DND-41 (cell line): ENCODE results near the gene GNB5.

ENCODE experiments used
- ATAC-seq: fragments of 200-7000 bp; cut with Tn5 transposase; 3 replicates; pipeline ENCODE4 v1.9.1; 2021; ENCODE audit warnings: low read depth; ENCODE audit not compliant: insufficient read depth
- DNase-seq: peaks from one replicate; pipeline ENCODE4 v3.0.0-alpha.2; 2020
- H2AFZ ChIP-seq: 2 replicates; pipeline ENCODE4 v1.6.0; 2012; ENCODE audit warnings: low read depth, low read length
- H3K27ac ChIP-seq: 2 replicates; pipeline ENCODE4 v1.5.1; 2012; ENCODE audit warnings: low read length, inconsistent platforms
- H3K27me3 ChIP-seq: fragments of 200-600 bp; sonication (generic); 2 replicates; pipeline ENCODE4 v1.6.0; 2012; ENCODE audit warnings: low read length, mild to moderate bottlenecking, inconsistent platforms; ENCODE audit not compliant: insufficient read depth, poor library complexity
- H3K36me3 ChIP-seq: 2 replicates; pipeline ENCODE4 v1.5.1; 2012; ENCODE audit warnings: low read length, inconsistent platforms; ENCODE audit not compliant: insufficient read depth
- H3K4me1 ChIP-seq: 2 replicates; pipeline ENCODE4 v1.5.1; 2012; ENCODE audit warnings: mild to moderate bottlenecking, low read length; ENCODE audit not compliant: insufficient read depth
- H3K4me2 ChIP-seq: 2 replicates; pipeline ENCODE4 v1.6.0; 2012; ENCODE audit warnings: mild to moderate bottlenecking, moderate library complexity, low read length, inconsistent platforms; ENCODE audit not compliant: insufficient read depth
- H3K4me3 ChIP-seq, 2 experiments: fragments of 200-600 bp in 1 of 2; shearing (Covaris generic) in 1 of 2; 2 replicates each; pipeline ENCODE4 v1.5.1; 2012 to 2016; ENCODE audit warnings: inconsistent platforms in 2 of 2, low read length in 2 of 2, mild to moderate bottlenecking in 2 of 2, low read depth in 1 of 2, moderate library complexity in 1 of 2
- H3K79me2 ChIP-seq: 2 replicates; pipeline ENCODE4 v1.6.0; 2012; ENCODE audit warnings: low read length, inconsistent platforms; ENCODE audit not compliant: insufficient read depth
- H3K9ac ChIP-seq: 2 replicates; pipeline ENCODE4 v1.6.0; 2012; ENCODE audit warnings: low read depth, mild to moderate bottlenecking, inconsistent platforms, low read length, moderate library complexity
- H3K9me3 ChIP-seq: 2 replicates; pipeline ENCODE4 v1.5.1; 2012; ENCODE audit warnings: low read length, moderate library complexity, mild to moderate bottlenecking, inconsistent platforms; ENCODE audit not compliant: insufficient read depth, severe bottlenecking
- H4K20me1 ChIP-seq: 2 replicates; pipeline ENCODE4 v1.6.0; 2012; ENCODE audit warnings: low read length; ENCODE audit not compliant: insufficient read depth
- EZH2 ChIP-seq: IDR thresholded peaks from 3 replicates; pipeline ENCODE4 v1.6.1; 2012; ENCODE audit warnings: borderline replicate concordance, low read depth, mild to moderate bottlenecking, moderate library complexity, low read length, inconsistent platforms; ENCODE audit not compliant: severe bottlenecking
- TF ChIP-seq, protein P1 (sequence below): IDR thresholded peaks from 2 replicates; pipeline ENCODE4 v1.5.1; 2012; ENCODE audit warnings: borderline replicate concordance, low read length, moderate library complexity, mild to moderate bottlenecking; ENCODE audit not compliant: poor library complexity, severe bottlenecking; ENCODE audit errors: extremely low read depth

The GNB5 gene

DNA sequence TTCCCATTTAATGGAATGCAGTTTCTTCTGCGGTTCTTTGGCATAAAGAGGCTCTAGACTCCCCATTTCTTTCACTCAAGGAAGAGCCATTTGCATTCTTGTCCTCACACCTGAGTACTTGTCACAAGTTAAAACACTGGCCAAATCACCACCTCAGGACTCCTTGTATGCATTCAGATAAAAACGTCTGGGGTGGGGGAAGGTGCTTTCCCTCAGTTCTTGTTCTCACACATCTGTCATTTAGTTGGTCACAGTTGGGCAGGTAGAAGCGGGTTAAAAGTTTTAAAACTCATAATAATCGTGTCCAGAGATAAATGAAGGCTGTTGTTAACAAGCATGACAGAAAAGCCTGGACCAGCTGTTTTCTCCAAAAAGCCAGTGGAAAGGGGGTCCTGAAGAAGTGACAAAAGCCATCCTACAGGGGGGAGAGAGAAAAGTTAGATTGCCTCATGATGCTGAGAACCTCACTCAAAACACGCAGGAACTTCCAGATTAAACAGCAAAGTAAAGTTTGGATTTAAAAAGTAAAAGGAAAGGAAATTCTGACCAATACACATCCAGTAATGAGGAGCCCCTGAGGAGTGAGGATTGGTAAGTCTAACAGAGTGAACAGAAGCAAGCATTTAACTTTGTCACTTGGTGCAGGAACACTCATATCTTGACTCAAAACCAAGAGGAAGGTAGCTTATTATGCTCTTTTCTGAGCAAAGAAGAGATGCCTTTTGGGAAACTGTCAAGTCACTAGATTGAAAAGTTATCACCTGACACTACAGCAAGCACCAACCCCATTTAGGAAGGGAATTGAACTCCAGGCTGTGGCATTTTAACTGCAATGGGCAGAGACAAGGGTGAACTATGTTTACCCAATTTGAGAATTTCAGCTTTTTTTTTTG lies 81.4 kb downstream of the GNB5 start:
- no peak for ATAC-seq
- H3K4me2 ChIP-seq, result no peak overlapping the region

DNA sequence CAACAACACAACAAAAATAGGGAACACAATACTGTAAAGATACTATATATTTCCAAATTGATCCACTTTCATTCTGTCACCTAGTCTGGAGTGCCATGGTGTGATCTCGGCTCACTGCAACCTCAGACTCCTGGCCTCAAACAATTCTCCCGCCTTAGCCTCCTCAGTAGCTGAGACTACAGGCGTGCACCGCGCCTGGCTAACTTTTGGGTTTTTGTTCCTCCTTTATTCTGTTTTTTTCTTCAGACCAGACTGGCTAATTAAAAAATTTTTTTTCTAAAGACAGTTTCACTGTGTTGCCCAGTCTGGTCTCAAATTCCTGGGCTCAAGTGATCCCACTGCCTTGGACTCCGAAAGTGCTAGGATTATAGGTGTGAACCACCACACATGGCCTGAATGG lies 84.0 kb downstream of the GNB5 start:
- H3K4me2 ChIP-seq, result no peak overlapping the region
- H3K27me3 ChIP-seq, result no peaks in the 10 kb centered on the region
- ATAC-seq, result no peak
- DNase-seq, result no peak
- H3K9me3 ChIP-seq, result no peaks in the 10 kb centered on the region
- no peak for TF ChIP-seq EZH2
- TF ChIP-seq, protein P1, sequence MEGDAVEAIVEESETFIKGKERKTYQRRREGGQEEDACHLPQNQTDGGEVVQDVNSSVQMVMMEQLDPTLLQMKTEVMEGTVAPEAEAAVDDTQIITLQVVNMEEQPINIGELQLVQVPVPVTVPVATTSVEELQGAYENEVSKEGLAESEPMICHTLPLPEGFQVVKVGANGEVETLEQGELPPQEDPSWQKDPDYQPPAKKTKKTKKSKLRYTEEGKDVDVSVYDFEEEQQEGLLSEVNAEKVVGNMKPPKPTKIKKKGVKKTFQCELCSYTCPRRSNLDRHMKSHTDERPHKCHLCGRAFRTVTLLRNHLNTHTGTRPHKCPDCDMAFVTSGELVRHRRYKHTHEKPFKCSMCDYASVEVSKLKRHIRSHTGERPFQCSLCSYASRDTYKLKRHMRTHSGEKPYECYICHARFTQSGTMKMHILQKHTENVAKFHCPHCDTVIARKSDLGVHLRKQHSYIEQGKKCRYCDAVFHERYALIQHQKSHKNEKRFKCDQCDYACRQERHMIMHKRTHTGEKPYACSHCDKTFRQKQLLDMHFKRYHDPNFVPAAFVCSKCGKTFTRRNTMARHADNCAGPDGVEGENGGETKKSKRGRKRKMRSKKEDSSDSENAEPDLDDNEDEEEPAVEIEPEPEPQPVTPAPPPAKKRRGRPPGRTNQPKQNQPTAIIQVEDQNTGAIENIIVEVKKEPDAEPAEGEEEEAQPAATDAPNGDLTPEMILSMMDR, result no peak
- no peak overlapping the region for H3K27ac ChIP-seq
- H3K79me2 ChIP-seq, result no peaks in the 10 kb centered on the region
- no peak overlapping the region for H3K9ac ChIP-seq
- no peak overlapping the region for H2AFZ ChIP-seq
- H3K36me3 ChIP-seq, result no peaks in the 10 kb centered on the region
- H3K4me1 ChIP-seq, result no peaks in the 10 kb centered on the region
- no peaks in the 10 kb centered on the region for H4K20me1 ChIP-seq
- no peak overlapping the region for H3K4me3 ChIP-seq

More for the DNA sequence above, 81.4 kb downstream of the GNB5 start:
- Histone ChIP-seq H3K27ac (no peak overlapping the region), H3K27me3 (no peaks in the 10 kb centered on the region), H4K20me1 (no peaks in the 10 kb centered on the region), H3K9ac (no peak overlapping the region), H2AFZ (no peak overlapping the region), H3K9me3 (no peaks in the 10 kb centered on the region), H3K36me3 (no peaks in the 10 kb centered on the region), H3K4me1 (no peaks in the 10 kb centered on the region), H3K79me2 (no peaks in the 10 kb centered on the region), H3K4me3 (no peak overlapping the region)
- DNase-seq, result no peak
- no peak for TF ChIP-seq EZH2
- TF ChIP-seq, protein P1, result no peak

DNA sequence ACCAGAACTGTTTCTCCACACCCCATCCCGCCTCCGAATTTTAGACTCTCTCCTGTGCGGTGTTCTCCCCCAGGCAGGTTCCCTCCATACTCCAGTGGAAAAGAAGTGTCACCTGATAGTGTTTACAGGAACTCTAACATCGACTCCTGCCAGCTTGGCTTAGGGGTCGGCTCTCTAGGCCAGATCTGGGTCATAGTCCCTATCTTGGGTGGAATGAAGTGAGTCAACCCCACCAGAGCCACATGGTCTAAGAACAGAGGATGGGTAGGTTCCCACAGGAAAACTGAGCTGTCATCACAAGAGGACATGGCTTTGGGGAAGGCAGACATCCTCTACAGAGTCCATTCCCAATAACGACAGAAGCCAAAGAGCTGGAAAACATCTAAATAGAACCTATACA lies 84.6 kb downstream of the GNB5 start:
- Histone ChIP-seq H3K4me3 (no peak overlapping the region), H3K9me3 (no peaks in the 10 kb centered on the region), H4K20me1 (no peaks in the 10 kb centered on the region), H3K79me2 (no peaks in the 10 kb centered on the region), H3K4me1 (no peaks in the 10 kb centered on the region), H3K9ac (no peak overlapping the region), H3K36me3 (no peaks in the 10 kb centered on the region), H3K4me2 (no peak overlapping the region), H2AFZ (no peak overlapping the region), H3K27ac (no peak overlapping the region), H3K27me3 (no peaks in the 10 kb centered on the region)
- no peak for TF ChIP-seq EZH2
- TF ChIP-seq, protein P1, result no peak
- DNase-seq (no peak), ATAC-seq (no peak)
